Body of pancreas (tissue), 4 donors: ENCODE results near the gene SLC36A1. TPM values are rescaled to one million over a fixed set of nuclear protein-coding genes. Genes with fewer than 3 reads are reported as not detected.
A peak's percentile ranks its signal among the peaks of the same experiment; 100 is the strongest.

Experiments
- ATAC-seq: fragments of 150-250 bp; one replicate; pipeline ENCODE4 v1.9.1; 2016
- DNase-seq, 4 donors: peaks; one replicate each; pipeline ENCODE4 v3.0.0-alpha.2; 2019
- H3K27ac ChIP-seq, 4 donors: fragments of 200-600 bp; sonication (generic); 1 replicate in 3 of 4; 2 replicates in 1 of 4; pipeline versions ENCODE4 v1.5.1 to v1.6.1; 2016 to 2019; ENCODE audit warnings: mild to moderate bottlenecking in 1 of 4, mixed read lengths in 1 of 4, moderate library complexity in 1 of 4
- H3K27me3 ChIP-seq, 2 donors: fragments of 200-600 bp; sonication (generic); one replicate each; pipeline ENCODE4 v1.6.0; 2016; ENCODE audit warnings: mild to moderate bottlenecking in 1 of 2
- H3K36me3 ChIP-seq, 2 donors: fragments of 200-600 bp; sonication (generic); replicated peaks in 1 of 2; 2 replicates each; pipeline ENCODE4 v1.5.1; 2016; ENCODE audit warnings: low read depth in 2 of 2; ENCODE audit not compliant: insufficient read depth in 1 of 2
- H3K4me1 ChIP-seq: fragments of 200-600 bp; sonication (generic); one replicate; pipeline ENCODE4 v1.6.0; 2016
- H3K4me3 ChIP-seq, 2 donors: fragments of 200-600 bp; sonication (generic); 1 replicate in 1 of 2; 2 replicates in 1 of 2; pipeline ENCODE4 v1.5.1; 2016 to 2019
- H3K9me3 ChIP-seq, 3 donors: fragments of 200-600 bp; sonication (generic); 1 replicate in 2 of 3; 2 replicates in 1 of 3; pipeline ENCODE4 v1.5.1; 2016
- CTCF ChIP-seq, 7 experiments: fragments of 450-650 bp in 4 of 7; fragments of 200-600 bp in 3 of 7; sonication (generic) in 3 of 7; IDR thresholded peaks; one replicate each; pipeline ENCODE4 v1.5.1; 2016 to 2019; ENCODE audit warnings: antibody characterized with exemption in 7 of 7
- POLR2A ChIP-seq, 3 donors: fragments of 450-650 bp; IDR thresholded peaks; one replicate each; pipeline ENCODE4 v1.6.1; 2016; ENCODE audit warnings: antibody characterized with exemption in 3 of 3, mild to moderate bottlenecking in 2 of 3
- WGBS, 2 donors: methylation state at CpG; one replicate each; pipeline ENCODE4 v1.1.5; 2017; 5-methylcytosine and 5-hydroxymethylcytosine counted together
- intact Hi-C: fragments of 100-400 bp; cut with DNase I; formaldehyde crosslinking; loops from one replicate; pipeline ENCODE4 v1.15.1; 2023
- total RNA-seq, 2 donors: library from RNA; depleted of rRNA; stranded (reverse); fragments of >200 nt; gene quantifications; one replicate each; pipeline ENCODE4 v1.1.0, GENCODE V29; 2016

Gene SLC36A1
- total RNA-seq, 2 donors from 2014 or later: 6.5 to 12.5 TPM

GRCh38 chr5:151487544-151487943 lies 40.1 kb downstream of the SLC36A1 start:
- Histone ChIP-seq H3K36me3 (peaks cover 0 to 4% of the 10 kb centered on the region in 2 donors), H3K9me3 (no peaks in the 10 kb centered on the region)
- 91 to 94% methylated on average over 7 of the region's 7 CpGs for WGBS, 2 donors

GRCh38 chr5:151490627-151491026 lies 43.2 kb downstream of the SLC36A1 start:
- WGBS, 2 donors: 89 to 90% methylated on average over 4 to 5 of the region's 5 CpGs
- TF ChIP-seq POLR2A (IDR thresholded peaks at IDR 0.05) (no peak), CTCF (IDR thresholded peaks at IDR 0.05) (no peak)
- no peak overlapping the region for H3K27ac ChIP-seq
- no peak overlapping the region for H3K4me3 ChIP-seq
- H3K27me3 ChIP-seq: no peaks in the 10 kb centered on the region
- intact Hi-C loops: no loop called here
- no peak for DNase-seq
- no peaks in the 10 kb centered on the region for H3K4me1 ChIP-seq
- H3K9me3 ChIP-seq: no peaks in the 10 kb centered on the region
- ATAC-seq: no peak
- peaks cover 0 to 4% of the 10 kb centered on the region in 2 donors for H3K36me3 ChIP-seq

More at GRCh38 chr5:151487544-151487943, 40.1 kb downstream of the SLC36A1 start:
- no peak overlapping the region for H3K4me3 ChIP-seq
- no peak for ATAC-seq
- no peak for TF ChIP-seq POLR2A (IDR thresholded peaks at IDR 0.05)
- no peak for TF ChIP-seq CTCF (IDR thresholded peaks at IDR 0.05)
- H3K27me3 ChIP-seq: no peaks in the 10 kb centered on the region
- intact Hi-C loops: no loop called here
- no peak overlapping the region for H3K27ac ChIP-seq
- no peak for DNase-seq
- no peaks in the 10 kb centered on the region for H3K4me1 ChIP-seq

GRCh38 chr5:151491062-151491461 lies 43.7 kb downstream of the SLC36A1 start:
- no peak overlapping the region for H3K4me3 ChIP-seq
- WGBS, 2 donors: 81 to 88% methylated on average over 4 of the region's 4 CpGs
- no peaks in the 10 kb centered on the region for H3K9me3 ChIP-seq
- no peak for DNase-seq
- TF ChIP-seq CTCF (IDR thresholded peaks at IDR 0.05): no peak
- TF ChIP-seq POLR2A (IDR thresholded peaks at IDR 0.05): no peak
- H3K4me1 ChIP-seq: no peaks in the 10 kb centered on the region
- no peaks in the 10 kb centered on the region for H3K27me3 ChIP-seq
- peaks cover 0 to 4% of the 10 kb centered on the region in 2 donors for H3K36me3 ChIP-seq
- intact Hi-C loops: no loop called here
- H3K27ac ChIP-seq: no peak overlapping the region
- ATAC-seq: no peak

- peak overlapping the region in 1 of 4 donors; percentile 53 for H3K27ac ChIP-seq
- no peaks in the 10 kb centered on the region for H3K9me3 ChIP-seq
- ATAC-seq (no peak), DNase-seq (peak in 1 of 4 donors; percentile 52)
- TF ChIP-seq CTCF (IDR thresholded peaks at IDR 0.05) (no peak), POLR2A (IDR thresholded peaks at IDR 0.05) (no peak)
- H3K27me3 ChIP-seq: no peaks in the 10 kb centered on the region
- no peak overlapping the region for H3K4me3 ChIP-seq
- H3K36me3 ChIP-seq: peaks cover 0 to 2% of the 10 kb centered on the region in 2 donors
- WGBS, 2 donors: 85 to 86% methylated on average over 5 of the region's 5 CpGs
- intact Hi-C loops: no loop called here
- no peaks in the 10 kb centered on the region for H3K4me1 ChIP-seq
Observed at GRCh38 chr5:151492729-151493128, 45.3 kb downstream of the SLC36A1 start.

- H3K27ac ChIP-seq: peak overlapping the region in 1 of 4 donors; percentile 53
- H3K4me1 ChIP-seq: no peaks in the 10 kb centered on the region
- H3K9me3 ChIP-seq: no peaks in the 10 kb centered on the region
- TF ChIP-seq CTCF (IDR thresholded peaks at IDR 0.05): no peak
- no peak for TF ChIP-seq POLR2A (IDR thresholded peaks at IDR 0.05)
- intact Hi-C loops: no loop called here
- H3K36me3 ChIP-seq: peaks cover 0 to 2% of the 10 kb centered on the region in 2 donors
- no peak for ATAC-seq
- WGBS, 2 donors: 85 to 96% methylated on average over 2 of the region's 2 CpGs
- no peaks in the 10 kb centered on the region for H3K27me3 ChIP-seq
- DNase-seq: no peak
- no peak overlapping the region for H3K4me3 ChIP-seq
Observed at GRCh38 chr5:151493665-151494064, 46.3 kb downstream of the SLC36A1 start.
